ENCODE results near the gene ODF2L.
"Not testable (repeated sequence)": the region's sequence is repeated elsewhere in the genome, so short reads cannot be mapped to it uniquely, and the experiment has no call there.

Gene ODF2L

DNA sequence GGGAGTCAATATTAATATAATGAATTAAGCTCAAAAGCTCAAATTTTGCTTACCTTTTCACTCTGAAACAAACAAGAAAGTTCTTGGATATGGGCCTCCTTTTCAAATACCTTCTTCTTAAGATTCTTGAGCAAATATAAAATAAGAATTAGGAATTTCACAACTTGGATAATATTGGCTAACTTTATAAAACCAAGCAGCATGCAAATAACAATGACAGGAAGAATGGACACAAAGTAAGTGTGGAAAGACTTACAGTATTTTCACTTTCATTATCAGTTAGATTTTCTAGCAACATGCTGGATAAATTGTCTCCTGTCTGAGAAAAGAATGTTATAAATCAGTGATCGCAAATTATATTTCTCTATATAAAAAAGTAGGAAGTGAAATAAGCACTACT lies 13.2 kb downstream of the ODF2L start:
- DNase-seq = no peak

DNA sequence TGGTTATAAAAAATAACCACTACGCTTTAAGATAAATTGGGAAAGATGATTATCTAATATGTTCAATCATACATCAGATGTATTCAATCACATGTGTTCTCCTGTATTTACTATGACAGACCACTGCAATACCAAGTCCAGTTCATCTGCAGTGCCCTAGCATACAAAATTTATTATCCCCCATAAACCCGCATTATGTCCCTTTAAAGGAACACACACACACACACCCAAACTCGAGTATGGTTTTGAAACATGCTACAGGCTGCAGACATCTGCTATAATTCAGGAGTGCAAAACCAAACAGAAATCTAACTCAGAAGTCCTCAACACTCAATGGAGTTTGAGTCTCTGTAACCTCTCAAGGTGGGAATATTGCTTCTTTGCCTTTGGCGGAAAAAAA lies 14.9 kb downstream of the ODF2L start:
- no peak for DNase-seq

DNA sequence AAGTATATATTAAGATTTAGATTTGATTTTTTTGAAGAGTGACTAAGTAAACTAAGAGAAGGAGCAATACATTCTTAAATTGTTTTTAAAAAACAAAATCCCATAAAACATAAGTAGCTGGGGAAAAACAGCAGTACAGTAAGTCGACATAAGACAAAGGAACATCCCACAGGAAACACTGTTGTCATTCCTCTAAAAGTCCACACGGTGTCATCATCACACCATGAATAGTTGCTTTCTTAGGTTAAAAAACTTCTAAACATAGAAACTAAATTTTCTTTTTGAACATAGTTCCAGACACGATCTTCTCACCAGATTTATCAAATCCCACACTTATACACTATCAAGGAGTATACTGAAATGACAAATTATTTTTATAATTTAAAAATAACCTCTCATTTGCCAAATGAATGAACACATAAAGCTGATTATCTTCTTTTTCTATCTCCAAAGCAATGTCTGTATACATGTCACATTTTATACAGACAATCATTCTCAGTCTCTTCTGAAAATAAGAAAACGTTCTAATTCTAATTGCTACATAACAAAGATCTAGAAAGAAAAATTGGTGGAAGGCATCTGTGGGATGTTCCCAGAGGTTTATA lies 15.8 kb downstream of the ODF2L start:
- peak; percentile 5 to 13 for DNase-seq

DNA sequence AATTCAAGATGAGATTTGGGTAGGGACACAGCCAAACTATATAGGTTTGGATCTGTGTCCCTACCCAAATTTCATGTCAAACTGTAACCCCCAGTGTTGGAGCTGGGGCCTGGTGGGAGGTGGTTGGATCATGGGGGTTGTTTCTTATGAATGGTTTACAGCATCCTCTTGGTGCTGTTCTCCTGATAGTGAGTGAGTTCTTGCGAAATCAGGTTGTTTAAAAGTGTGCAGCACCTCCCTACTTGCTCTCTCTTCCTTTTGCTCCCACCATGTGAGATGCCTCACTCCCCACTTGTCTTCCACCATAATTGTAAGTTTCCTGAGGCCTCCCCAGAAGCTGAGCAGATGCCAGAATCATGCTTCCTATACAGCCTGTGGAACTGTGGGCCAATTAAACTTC lies 17.3 kb downstream of the ODF2L start:
- no peak for DNase-seq

DNA sequence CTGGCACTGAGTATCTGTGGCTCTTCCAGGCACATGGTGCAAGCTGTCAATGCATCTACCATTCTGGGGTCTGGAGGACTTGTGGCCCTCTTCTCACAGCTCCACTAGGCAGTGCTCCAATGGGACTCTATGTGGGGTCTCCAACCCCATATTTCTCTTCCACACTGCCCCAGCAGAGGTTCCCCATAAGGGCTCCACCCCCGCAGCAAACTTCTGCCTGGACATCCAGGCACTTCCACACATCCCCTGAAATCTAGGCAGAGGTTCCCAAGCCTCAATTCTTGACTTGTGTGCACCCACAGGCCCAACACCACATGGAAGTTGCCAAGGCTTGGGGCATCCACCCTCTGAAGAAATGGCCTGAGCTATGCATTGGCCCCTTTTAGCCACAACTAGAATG lies 18.8 kb downstream of the ODF2L start:
- DNase-seq = no peak

DNA sequence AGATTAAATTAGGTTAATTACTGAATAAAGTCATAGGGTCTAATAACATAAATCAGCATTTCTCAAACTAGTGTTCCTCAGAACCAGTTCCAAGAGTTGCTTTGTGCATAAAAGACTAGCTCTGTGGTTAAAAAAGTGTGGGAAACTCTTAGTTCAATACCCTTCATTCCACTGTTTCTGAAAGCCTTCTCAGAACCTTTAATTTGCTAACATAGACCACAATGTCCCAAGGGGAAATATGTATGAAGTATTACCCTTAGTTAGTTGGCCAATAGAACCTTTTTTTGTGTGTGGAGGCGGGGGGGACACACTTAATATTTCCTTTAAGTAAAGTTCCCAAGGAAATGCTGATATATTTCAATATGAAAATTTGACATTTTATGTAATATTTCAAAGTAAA lies 20.4 kb downstream of the ODF2L start:
- no peak for DNase-seq

DNA sequence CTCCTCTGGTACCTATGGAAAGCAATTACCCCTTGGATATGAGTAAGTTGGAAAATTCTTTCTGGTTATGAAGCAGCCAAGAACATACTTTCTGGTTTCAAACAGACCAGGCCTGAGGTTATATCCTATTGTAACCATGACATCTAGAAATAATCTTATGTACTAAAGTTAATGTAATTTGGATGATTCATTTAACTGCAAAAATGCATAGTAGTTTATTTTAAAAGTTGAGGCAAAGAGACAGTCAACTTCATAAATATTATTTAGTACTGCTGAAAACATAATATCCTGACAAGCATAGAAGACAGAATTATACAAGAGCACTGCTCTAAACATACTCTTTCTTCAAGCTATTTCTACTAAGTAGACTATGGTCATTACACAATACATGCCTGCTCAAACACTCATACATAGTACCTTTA lies 25.5 kb downstream of the ODF2L start:
- no peak for DNase-seq

DNA sequence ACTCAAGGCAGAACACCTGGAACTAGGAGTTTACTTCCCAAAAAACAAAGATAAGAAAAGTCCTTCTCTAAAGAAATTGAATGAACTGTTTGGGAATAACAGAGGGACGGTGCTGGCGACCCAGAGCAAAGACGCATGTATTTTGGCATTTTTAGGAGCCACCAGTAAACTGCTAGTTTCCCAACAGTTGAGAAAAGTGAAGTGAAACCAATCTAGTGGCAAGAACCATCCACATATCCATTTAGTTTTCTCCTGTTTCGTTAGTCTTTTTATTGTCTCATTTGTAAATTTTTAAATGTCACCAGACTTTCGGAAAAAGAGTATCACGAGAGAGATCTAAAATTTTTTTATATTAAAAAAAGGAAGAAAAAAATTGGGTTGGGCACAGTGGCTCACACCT lies 30.2 kb downstream of the ODF2L start:
- DNase-seq = no peak

DNA sequence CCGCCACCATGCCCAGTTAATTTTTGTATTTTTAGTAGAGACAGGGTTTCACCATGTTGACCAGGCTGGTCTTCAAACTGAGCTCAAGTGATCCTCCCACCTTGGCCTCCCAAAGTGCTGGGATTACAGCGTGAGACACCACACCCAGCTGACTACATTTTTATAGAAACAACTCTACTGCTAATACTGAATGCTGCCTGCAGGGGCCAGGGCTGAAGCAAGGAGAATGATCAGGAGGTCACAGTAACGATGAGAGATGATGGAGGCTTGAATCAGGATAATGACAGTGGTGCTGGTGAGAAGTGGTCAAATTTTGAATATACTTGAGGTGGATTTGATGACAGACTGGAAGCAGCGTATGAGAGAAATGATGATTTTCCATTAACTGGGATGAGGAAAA lies 33.3 kb downstream of the ODF2L start:
- DNase-seq = no peak

DNA sequence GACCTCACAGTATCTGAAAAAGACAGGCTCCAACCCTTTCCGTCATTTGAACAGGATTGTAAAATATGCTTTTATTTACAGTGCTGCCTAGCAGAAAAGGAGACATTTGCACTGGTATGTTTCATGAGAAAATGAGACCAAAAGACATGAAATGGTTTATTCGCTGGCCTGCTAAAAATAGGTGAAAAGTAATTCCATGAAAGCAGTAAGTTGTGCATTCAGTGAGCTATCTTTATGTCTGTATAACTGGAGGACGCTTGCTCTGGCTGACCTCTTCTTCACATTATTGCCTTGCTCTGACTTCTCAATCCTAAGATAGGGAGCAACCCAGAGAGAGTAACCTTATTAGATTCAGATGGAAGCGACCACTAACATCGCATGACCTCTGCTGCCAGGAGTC lies 38.3 kb downstream of the ODF2L start:
- DNase-seq = no peak

DNA sequence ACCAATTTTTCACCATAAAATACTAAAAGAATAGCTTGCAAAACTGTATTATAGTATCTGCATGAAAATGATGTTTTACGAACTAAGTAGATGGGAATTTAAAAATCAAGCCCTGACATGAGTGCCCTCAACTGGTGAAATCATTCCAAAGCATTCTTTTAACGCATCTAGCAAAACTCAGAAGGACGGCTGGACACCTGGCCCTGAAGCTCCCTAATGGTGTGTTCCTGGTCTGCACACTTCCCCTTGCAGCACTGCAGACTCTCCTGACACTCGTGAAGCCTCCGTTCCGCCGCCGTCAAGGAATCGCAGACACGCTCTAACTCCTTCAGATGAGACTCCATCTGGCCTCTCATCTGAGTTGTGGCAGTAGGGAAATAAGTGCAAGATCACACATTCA lies 39.9 kb downstream of the ODF2L start:
- DNase-seq = peak in 1 of 2 experiments; percentile 0

DNA sequence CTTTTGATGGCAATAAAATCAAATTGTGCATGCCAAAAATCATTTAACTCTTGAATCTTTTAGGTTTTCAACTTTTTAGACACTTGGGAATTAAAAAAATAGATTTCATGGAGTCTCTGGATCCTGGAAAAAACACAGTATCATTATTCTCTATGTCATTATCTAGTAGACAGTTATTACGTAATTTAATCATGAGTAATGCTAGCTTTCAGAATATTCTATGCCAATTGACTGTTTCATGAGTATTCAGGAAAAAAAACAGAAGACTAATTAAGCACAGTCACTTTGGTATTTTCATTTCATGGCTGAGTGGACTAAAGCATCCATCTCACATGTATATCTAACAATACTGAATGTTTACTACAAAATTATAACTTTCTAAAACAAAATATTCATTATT lies 44.0 kb downstream of the ODF2L start:
- DNase-seq = no peak

DNA sequence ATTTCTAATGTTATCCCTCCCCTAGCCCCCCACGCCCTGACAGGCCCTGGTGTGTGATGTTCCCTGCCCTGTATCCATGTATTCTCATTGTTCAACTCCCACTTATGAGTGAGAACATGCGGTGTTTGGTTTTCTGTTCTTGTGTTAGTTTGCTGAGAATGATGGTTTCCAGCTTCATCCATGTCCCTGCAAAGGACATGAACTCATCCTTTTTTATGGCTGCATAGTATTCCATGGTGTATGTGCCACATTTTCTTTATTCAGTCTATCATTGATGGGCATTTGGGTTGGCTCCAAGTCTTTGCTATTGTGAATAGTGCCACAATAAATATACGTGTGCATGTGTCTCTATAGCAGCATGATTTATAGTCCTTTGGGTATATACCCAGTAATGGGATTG lies 45.9 kb downstream of the ODF2L start:
- DNase-seq = not testable (repeated sequence)

DNA sequence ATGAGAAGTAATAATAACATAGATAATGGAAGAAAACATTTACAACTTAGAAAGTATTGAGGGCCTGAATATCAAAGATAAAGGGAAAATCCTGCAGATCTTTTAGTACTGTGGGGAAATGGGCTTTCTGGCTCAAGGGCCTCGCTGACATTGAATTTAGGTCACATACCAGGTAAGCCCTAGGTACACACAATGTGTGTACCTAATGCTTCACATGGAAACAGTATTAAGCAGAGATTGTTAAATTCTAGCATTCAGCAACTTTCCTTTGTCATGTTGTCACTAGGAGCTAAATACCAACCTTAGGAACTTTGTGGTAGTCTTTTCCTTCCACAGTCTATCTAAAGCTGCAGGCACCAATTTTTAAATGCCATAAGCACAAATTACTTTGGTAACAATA lies 49.7 kb downstream of the ODF2L start:
- DNase-seq = no peak

DNA sequence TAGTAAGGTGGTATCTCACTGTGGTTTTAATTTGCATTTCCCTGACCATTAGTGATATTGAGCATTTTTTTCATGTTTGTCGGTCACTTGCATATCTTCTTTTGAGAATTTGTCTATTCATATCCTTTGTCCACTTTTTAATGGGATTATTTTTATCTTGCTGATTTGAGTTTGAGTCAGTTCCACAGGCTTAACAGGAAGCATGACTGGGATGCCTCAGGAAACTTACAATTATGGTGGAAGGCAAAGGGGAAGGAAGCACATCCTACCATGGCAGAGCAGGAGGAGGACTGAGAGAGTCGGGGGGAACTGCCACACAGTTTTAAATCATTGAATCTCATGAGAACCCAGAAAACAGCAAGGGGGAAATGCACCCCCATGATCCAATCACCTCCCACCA lies 51.1 kb downstream of the ODF2L start:
- no peak for DNase-seq

DNA sequence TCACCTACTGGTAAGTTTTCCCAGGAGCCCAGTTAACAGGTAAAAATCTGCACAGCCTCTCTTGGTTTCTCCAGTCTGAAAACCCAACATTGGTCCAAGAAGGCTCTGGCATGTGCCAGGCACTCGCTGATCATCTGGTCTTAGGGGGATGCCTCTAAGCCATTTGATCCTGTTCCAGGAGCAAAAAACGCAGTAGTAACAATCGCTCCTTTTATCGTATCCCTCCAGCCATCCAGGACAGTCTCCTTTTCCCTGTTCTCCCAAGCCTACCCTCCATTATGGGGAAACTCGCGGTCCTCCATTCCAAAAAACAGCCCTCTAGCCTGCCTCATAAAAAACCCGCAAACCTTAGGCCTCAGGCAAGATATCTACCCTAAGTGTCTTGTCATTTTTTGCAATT lies 56.2 kb downstream of the ODF2L start:
- DNase-seq = no peak

DNA sequence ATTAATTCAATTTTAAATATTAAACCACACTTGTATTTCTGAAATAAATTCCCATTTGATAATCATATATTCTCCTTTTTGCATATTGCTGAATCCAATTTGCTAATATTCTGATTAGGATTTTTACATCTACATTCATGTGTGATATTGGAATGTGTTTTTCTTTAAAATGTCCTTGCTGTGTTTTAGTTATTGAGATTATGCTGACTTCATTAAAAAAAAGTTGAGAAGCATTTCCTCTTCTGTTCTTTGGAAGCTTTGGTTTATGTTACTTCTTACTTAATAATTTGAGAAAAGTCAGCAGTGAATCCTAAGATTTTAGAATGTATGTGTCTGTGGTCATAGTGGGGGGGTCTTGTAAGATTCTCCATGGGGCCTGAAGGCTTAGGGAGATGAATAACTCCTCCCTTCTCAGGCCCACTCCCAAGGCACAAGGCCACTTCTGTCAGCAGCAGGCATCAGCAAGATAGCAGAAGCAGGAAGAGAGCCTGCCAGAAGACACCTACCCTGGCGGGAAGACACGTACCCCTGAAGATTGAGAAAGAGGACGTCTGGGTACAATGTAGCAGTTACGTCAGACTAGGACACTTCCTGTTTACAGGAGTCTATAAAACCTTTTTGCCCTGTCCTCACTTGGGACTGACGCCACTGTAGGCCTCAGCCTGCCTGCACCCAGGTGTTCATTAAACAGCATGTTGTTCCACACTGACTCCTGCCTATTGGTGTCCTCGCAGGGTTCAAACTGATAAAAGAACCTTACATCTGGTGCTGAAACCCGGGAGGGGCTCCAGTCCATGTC lies 56.9 kb downstream of the ODF2L start:
- DNase-seq = no peak

DNA sequence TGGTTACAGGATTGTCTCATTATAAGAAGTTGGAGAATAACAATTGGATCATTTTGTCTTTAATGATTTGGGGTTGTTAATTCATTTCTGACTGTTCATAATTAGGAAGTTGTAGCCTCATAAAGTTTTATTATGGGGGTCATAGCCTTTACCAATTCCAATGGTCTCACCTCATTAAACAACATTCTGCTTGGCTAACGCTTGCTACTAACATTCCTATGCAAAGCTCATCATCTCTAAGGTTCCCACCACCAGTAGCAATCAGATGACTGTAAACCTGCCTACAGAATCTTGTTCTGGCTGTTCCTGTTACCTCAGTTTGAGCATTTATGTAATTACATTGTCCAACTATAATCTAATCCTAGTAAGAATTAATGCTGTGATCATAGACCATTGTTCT lies 60.2 kb downstream of the ODF2L start:
- DNase-seq = no peak

DNA sequence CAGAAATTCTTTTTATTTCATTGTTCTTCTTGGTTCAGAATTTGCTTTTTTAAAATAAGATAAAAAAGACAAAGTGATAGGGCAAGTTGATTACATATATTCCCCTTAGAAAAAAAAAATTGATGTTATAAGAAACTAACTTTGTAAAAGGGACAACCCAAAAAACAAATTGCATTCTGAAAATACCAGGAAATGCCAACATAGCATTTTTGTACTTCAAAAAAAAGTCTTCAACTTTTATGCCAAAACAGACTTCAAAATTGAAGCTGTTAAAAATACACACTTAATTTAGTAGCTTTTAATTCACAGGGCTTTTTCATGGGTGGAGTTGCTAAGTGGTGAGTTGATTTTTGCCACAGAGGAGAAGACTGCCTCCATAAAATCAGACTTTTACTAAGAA lies 70.9 kb downstream of the ODF2L start:
- DNase-seq = no peak

DNA sequence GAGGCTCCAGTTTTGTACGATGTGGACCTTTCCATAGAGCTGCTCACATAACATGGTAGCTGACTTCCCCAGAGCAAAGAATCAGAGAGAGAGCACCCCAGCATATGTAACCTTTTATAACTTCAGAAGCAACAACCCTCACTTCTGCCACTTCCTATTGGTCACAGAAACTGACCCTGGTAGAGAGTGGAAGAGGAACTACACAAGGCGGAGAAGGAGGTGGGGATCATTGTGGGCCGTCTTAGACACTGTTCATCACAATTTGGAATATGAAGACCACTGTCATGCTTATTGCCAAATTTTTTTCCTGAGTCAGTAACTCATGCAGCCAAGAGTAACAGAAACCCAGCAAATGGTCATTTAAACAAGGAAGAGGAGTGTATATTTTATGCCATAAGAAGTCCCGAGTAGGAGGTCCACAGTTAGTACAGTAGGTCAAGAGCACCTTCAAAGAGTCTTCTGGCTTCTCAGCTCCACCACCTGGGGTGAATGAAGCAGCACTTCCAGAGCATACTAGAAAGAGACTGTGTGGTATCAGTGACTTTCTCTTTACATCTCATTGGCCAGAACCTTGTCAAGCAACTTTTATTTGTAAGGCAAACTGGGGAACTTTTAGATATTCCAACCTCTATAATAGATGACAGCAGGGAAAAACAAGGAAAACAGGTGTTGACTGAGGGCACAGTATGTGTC lies 71.8 kb downstream of the ODF2L start:
- no peak for DNase-seq

DNA sequence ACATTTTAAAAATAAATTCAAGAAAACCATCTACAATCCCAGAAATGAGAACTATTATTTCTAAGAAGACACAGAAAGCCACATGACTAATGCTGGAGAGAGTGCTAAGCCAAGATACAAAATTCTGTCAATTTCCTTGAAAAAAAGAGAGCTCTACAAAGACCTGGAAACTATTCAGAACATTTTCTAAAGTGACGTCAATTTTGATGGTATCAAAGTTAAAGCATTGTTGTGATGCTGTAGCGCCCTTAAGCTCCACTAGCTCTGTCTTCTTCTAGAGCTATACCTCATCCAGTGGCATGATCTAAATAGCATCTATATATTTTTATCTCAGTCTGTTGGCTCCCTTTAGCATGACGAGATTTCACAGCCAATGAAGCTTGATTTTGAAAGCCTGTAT lies 73.9 kb downstream of the ODF2L start:
- DNase-seq = no peak

DNA sequence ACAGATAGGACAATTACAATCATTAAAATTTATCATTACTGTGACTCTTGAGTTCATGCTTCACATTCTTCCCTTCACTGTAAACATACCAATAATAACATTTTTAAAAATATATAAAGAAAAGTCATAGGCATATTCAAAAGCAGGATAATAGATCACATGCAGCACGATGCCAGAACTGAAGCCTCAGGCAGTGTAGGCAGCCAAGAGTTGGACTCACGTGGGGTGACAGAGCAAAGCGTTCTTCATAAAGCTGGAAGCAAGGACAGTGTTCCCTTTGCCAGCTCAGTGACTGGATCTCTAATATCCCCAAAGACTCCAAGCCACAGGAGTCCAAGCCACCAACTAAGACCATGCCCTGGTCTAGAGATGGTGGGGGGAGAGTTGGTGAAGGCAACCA lies 77.7 kb downstream of the ODF2L start:
- no peak for DNase-seq

DNA sequence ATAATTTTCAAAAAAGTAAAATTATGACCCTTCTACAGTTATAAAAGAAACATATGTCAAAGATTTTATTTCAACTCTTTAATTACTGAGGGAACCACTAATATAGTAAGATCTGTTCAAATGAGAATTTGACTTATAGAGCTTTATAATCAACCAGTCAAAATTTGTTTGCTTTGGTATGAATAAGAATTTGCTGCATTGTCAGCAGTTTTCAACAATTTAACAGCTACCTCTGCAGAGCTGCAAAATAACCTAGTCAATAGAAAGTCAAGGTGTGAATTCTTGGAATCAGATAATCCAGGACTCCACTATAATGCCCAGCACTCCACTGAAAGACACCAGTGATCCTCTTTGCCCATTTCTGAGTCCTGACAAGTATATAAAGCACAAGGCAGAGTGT lies 78.2 kb downstream of the ODF2L start:
- DNase-seq = no peak

DNA sequence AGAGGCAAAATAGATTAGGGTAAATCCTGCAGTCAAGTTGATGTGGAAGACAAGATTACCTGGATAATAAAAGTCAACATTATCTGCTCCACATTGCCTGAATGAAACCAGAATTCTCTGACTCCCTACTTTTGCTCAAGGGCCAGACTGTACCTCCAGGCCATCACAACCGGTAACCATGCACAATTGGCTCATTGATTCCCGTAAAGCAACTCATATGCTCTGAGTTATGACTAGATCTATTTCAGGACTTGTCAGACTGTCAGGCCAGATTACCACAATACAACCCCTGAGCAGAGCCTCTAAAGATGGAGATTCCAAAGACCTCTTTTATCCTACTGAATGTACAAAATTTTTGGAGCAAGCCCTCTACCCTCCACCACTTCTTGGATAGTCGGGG lies 90.4 kb downstream of the ODF2L start:
- no peak for DNase-seq

Data from SHP77 (cell line).